Prostate gland (tissue), 2 donors: ENCODE data around the gene DDX51.

Experiments
- CTCF ChIP-seq, 4 experiments: fragments of 200-600 bp in 2 of 4; fragments of 450-650 bp in 2 of 4; sonication (generic) in 2 of 4; IDR thresholded peaks; 1 replicate in 3 of 4; 2 replicates in 1 of 4; pipeline ENCODE4 v1.5.1; 2016 to 2019; ENCODE audit warnings: antibody characterized with exemption in 4 of 4, mild to moderate bottlenecking in 2 of 4, moderate library complexity in 2 of 4
- POLR2A ChIP-seq: fragments of 450-650 bp; IDR thresholded peaks from one replicate; pipeline ENCODE4 v1.6.1; 2016; ENCODE audit warnings: antibody characterized with exemption, mild to moderate bottlenecking
- POLR2AphosphoS5 ChIP-seq: sonication (generic); formaldehyde crosslinking; IDR thresholded peaks from one replicate; pipeline ENCODE4 v1.6.1; 2017; ENCODE audit warnings: antibody characterized with exemption

- TF ChIP-seq CTCF (IDR thresholded peaks at IDR 0.05) (no peak), POLR2A (no peak), POLR2AphosphoS5 (no peak)
Measured at GRCh38 chr12:132154341-132154761, 10.2 kb upstream of the DDX51 start.
